GM12892 (cell line): Measurements from ENCODE around the gene RGS1.

ENCODE experiments used
- POLR2A ChIP-seq: IDR thresholded peaks from 2 replicates; pipeline ENCODE4 v1.6.1; 2011; ENCODE audit warnings: low read depth, low read length, control low read depth
- TAF1 ChIP-seq: IDR thresholded peaks from 2 replicates; pipeline ENCODE4 v1.6.1; 2011; ENCODE audit warnings: low read depth, mild to moderate bottlenecking, control low read depth, low read length, borderline replicate concordance

DNA sequence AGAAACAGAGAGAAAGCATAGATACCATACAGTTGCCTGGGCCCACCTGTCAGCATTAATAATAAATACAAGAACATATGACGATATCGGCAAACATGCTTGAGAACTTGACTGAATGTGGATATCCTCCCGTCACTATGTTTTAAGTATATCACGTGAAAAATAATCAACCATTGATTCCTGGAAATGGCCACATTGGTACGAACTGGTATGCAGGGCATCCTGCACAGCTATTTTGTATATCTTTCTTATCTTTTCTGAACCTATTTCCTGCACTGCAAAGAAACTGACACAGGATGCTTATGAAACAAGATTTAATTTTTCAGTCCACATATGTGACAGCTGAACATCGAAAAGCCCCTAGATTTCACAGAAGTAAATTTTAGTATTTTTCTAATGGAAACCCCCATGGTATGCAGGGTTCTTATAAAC is 22.8 kb upstream of the RGS1 start:
- TF ChIP-seq POLR2A (no peak), TAF1 (no peak)
